Stimulated activated CD4-positive, alpha-beta T cell treated with anti-CD3 and anti-CD28 coated beads, Interleukin-15, amount 100 ng/mL, for 48 hours (primary cell): ENCODE results near the gene APBA3.
A peak's percentile ranks its signal among the peaks of the same experiment; 100 is the strongest.

Experiments
- DNase-seq, 2 donors: peaks; one replicate each; pipeline ENCODE4 v3.0.0-alpha.2; 2020; ENCODE audit warnings: low read depth in 2 of 2

The APBA3 gene

GRCh38 chr19:3788996-3789778, 27.7 kb upstream of the APBA3 start:
- no peak for DNase-seq

GRCh38 chr19:3785938-3786824, 24.7 kb upstream of the APBA3 start, which contains the start of gene MATK:
Gene MATK (minus strand): TSS chr19:3786381. CDS start chr19:3785135, 1,246 bp downstream.
- no peak for DNase-seq

GRCh38 chr19:3785451-3785937, 24.0 kb upstream of the APBA3 start:
- DNase-seq: no peak

GRCh38 chr19:3784607-3785450, 23.3 kb upstream of the APBA3 start:
- no peak for DNase-seq

GRCh38 chr19:3783660-3784584, 22.4 kb upstream of the APBA3 start:
- peak; percentile 29 to 38 for DNase-seq

- no peak for DNase-seq
These were observed 21.4 kb upstream of the APBA3 start for GRCh38 chr19:3782903-3783302.

- no peak for DNase-seq
These were observed 20.8 kb upstream of the APBA3 start for GRCh38 chr19:3782330-3782729.

GRCh38 chr19:3781603-3782002, 20.1 kb upstream of the APBA3 start:
- DNase-seq: no peak

GRCh38 chr19:3780786-3781304, 19.4 kb upstream of the APBA3 start:
- DNase-seq: no peak

GRCh38 chr19:3778899-3779723, 17.6 kb upstream of the APBA3 start:
- DNase-seq: no peak

- no peak for DNase-seq
These were observed 16.8 kb upstream of the APBA3 start for GRCh38 chr19:3778104-3778867.

- DNase-seq: no peak
These were observed 15.1 kb upstream of the APBA3 start for GRCh38 chr19:3776479-3777040.

GRCh38 chr19:3775831-3776230, 14.3 kb upstream of the APBA3 start:
- no peak for DNase-seq

GRCh38 chr19:3775374-3775711, 13.9 kb upstream of the APBA3 start:
- DNase-seq: no peak

GRCh38 chr19:3774621-3775373, 13.3 kb upstream of the APBA3 start:
- DNase-seq: no peak

- no peak for DNase-seq
These were observed 12.5 kb upstream of the APBA3 start for GRCh38 chr19:3773814-3774515.

GRCh38 chr19:3771906-3772455, 10.5 kb upstream of the APBA3 start, which contains the start of gene RAX2:
Gene RAX2 (minus strand): TSS chr19:3772228. CDS start chr19:3771742, 486 bp downstream.
- DNase-seq: no peak
